Right lung (tissue), 10 donors: ENCODE measurements around the gene BLTP1. TPM values are rescaled to one million over a fixed set of nuclear protein-coding genes. Genes with fewer than 3 reads are reported as not detected.
"Not testable (repeated sequence)": the region's sequence is repeated elsewhere in the genome, so short reads cannot be mapped to it uniquely, and the experiment has no call there.

Source experiments
- DNase-seq, 2 donors: peaks; one replicate each; pipeline ENCODE4 v3.0.0-alpha.2; 2013
- long read RNA-seq, 8 donors: transcript quantifications; one replicate each; lab custom pipeline, GENCODE V29; 2026
- polyA plus RNA-seq, 5 donors: library from polyadenylated mRNA; unstranded; fragments of 120-200 nt; gene quantifications; one replicate each; pipeline versions ENCODE4 v1.2.1 to v1.2.3, GENCODE V29; 2013; ENCODE audit warnings: inconsistent platforms in 1 of 5, low replicate concordance in 1 of 5; ENCODE audit not compliant: insufficient read length in 5 of 5, insufficient read depth in 1 of 5

BLTP1 gene
- 100 to 1,000 TPM in 4 of 5 donors, 10 to 100 TPM in 1; 64.3 to 134 (median 108) TPM for polyA plus RNA-seq
- long read RNA-seq, donor 1, partial matches to known transcripts = 15 of 16 reads
- long read RNA-seq, donor 1, other reads (novel, unspliced or antisense) = 0 of 16 reads
- long read RNA-seq, donor 2, partial matches to known transcripts = 14 of 14 reads
- long read RNA-seq, donor 2, other reads (novel, unspliced or antisense) = 0 of 14 reads
- long read RNA-seq, donor 3, partial matches to known transcripts = 41 of 41 reads
- long read RNA-seq, donor 3, other reads (novel, unspliced or antisense) = 0 of 41 reads
- long read RNA-seq, donor 4, partial matches to known transcripts = 32 of 32 reads
- long read RNA-seq, donor 4, other reads (novel, unspliced or antisense) = 0 of 32 reads
- long read RNA-seq, donor 5, partial matches to known transcripts = 23 of 23 reads
- long read RNA-seq, donor 5, other reads (novel, unspliced or antisense) = 0 of 23 reads
- long read RNA-seq, donor 6, partial matches to known transcripts = 19 of 19 reads
- long read RNA-seq, donor 6, other reads (novel, unspliced or antisense) = 0 of 19 reads
- long read RNA-seq, donor 7, partial matches to known transcripts = 28 of 29 reads
- long read RNA-seq, donor 7, other reads (novel, unspliced or antisense) = 0 of 29 reads
- long read RNA-seq, donor 8, partial matches to known transcripts = 14 of 14 reads
- long read RNA-seq, donor 8, other reads (novel, unspliced or antisense) = 0 of 14 reads

GRCh38 chr4:122151982-122152710 is at the start of gene BLTP1:
BLTP1 (plus strand) TSS chr4:122152331; CDS start chr4:122170648, 18,317 bp downstream.
- peak; percentile 90 to 93 for DNase-seq

GRCh38 chr4:122104184-122104583 is 47.9 kb upstream of the BLTP1 start:
- DNase-seq = no peak

GRCh38 chr4:122107680-122108079 is 44.5 kb upstream of the BLTP1 start:
- no peak for DNase-seq

- not testable (repeated sequence) for DNase-seq
These were observed 41.8 kb upstream of the BLTP1 start for GRCh38 chr4:122110304-122110703.

GRCh38 chr4:122117743-122118142 is 34.4 kb upstream of the BLTP1 start:
- peak in 1 of 2 donors; percentile 3 for DNase-seq

- DNase-seq = no peak
These were observed 33.9 kb upstream of the BLTP1 start for GRCh38 chr4:122118243-122118642.

GRCh38 chr4:122119739-122120138 is 32.4 kb upstream of the BLTP1 start:
- no peak for DNase-seq

GRCh38 chr4:122121593-122121992 is 30.5 kb upstream of the BLTP1 start:
- DNase-seq = no peak

- DNase-seq = no peak
These were observed 30.0 kb upstream of the BLTP1 start for GRCh38 chr4:122122083-122122482.

GRCh38 chr4:122129061-122129460 is 23.1 kb upstream of the BLTP1 start:
- no peak for DNase-seq

GRCh38 chr4:122131562-122132157 is 20.5 kb upstream of the BLTP1 start:
- DNase-seq = no peak

GRCh38 chr4:122132891-122133290 is 19.2 kb upstream of the BLTP1 start:
- no peak for DNase-seq

- no peak for DNase-seq
These were observed 13.0 kb upstream of the BLTP1 start for GRCh38 chr4:122139139-122139538.

GRCh38 chr4:122140834-122141233 is 11.3 kb upstream of the BLTP1 start:
- DNase-seq = no peak

GRCh38 chr4:122142687-122143086 is 9.4 kb upstream of the BLTP1 start:
- no peak for DNase-seq

GRCh38 chr4:122146652-122147051 is 5.5 kb upstream of the BLTP1 start:
- no peak for DNase-seq

GRCh38 chr4:122150931-122151330 is 1.2 kb upstream of the BLTP1 start:
- DNase-seq = no peak

GRCh38 chr4:122152711-122153226 is 638 bp downstream of the BLTP1 start:
- peak in 1 of 2 donors; percentile 40 for DNase-seq

- no peak for DNase-seq
These were observed 4.7 kb downstream of the BLTP1 start for GRCh38 chr4:122156819-122157218.

- no peak for DNase-seq
These were observed 11.2 kb downstream of the BLTP1 start for GRCh38 chr4:122163301-122163700.

- no peak for DNase-seq
These were observed 11.6 kb downstream of the BLTP1 start for GRCh38 chr4:122163767-122164166.

- no peak for DNase-seq
These were observed 15.2 kb downstream of the BLTP1 start for GRCh38 chr4:122167369-122167768.
